Esophagus muscularis mucosa (tissue), 4 donors: Measurements from ENCODE around the gene FAM13A.

Source experiments
- CTCF ChIP-seq, 3 experiments: fragments of 200-600 bp in 2 of 3; fragments of 450-650 bp in 1 of 3; sonication (generic) in 2 of 3; IDR thresholded peaks; one replicate each; pipeline ENCODE4 v1.5.1; 2017 to 2019; ENCODE audit warnings: antibody characterized with exemption in 3 of 3, mild to moderate bottlenecking in 2 of 3, moderate library complexity in 1 of 3
- EP300 ChIP-seq: sonication (generic); formaldehyde crosslinking; IDR thresholded peaks from one replicate; pipeline ENCODE4 v1.6.1; 2017; ENCODE audit warnings: antibody characterized with exemption
- POLR2AphosphoS5 ChIP-seq, 2 donors: sonication (generic); formaldehyde crosslinking; IDR thresholded peaks; one replicate each; pipeline ENCODE4 v1.6.1; 2017; ENCODE audit warnings: antibody characterized with exemption in 2 of 2

GRCh38 chr4:88736264-88736663, 320.7 kb downstream of the FAM13A start:
- TF ChIP-seq POLR2AphosphoS5 (IDR thresholded peaks at IDR 0.05) (no peak), CTCF (IDR thresholded peaks at IDR 0.05) (no peak), EP300 (no peak)
